Measurements from ENCODE around the gene MAST3.

Gene MAST3

GRCh38 chr19:18167975-18168645, 70.5 kb downstream of the MAST3 start:
- H3K27ac ChIP-seq (ENCODE audit: low read length), result no peak overlapping the region
- no peak overlapping the region for H3K4me3 ChIP-seq (ENCODE audit: low read length)
- H3K27me3 ChIP-seq (ENCODE audit: control insufficient read depth, insufficient read depth, low read length), result no peaks in the 10 kb centered on the region
- no peaks in the 10 kb centered on the region for H3K4me1 ChIP-seq (ENCODE audit: control insufficient read depth, low read depth, low read length)
- H3K9me3 ChIP-seq (ENCODE audit: control insufficient read depth, low read depth, low read length), result no peaks in the 10 kb centered on the region
- no peak overlapping the region for H3K9ac ChIP-seq (ENCODE audit: low read length)
- peaks cover 22% of the 10 kb centered on the region for H3K36me3 ChIP-seq (ENCODE audit: control insufficient read depth, low read depth, low read length)

- Histone ChIP-seq H3K4me3 (ENCODE audit: low read length) (no peak overlapping the region), H3K27ac (ENCODE audit: low read length) (no peak overlapping the region), H3K9me3 (ENCODE audit: control insufficient read depth, low read depth, low read length) (no peaks in the 10 kb centered on the region), H3K4me1 (ENCODE audit: control insufficient read depth, low read depth, low read length) (no peaks in the 10 kb centered on the region), H3K9ac (ENCODE audit: low read length) (no peak overlapping the region), H3K36me3 (ENCODE audit: control insufficient read depth, low read depth, low read length) (peaks cover 16% of the 10 kb centered on the region), H3K27me3 (ENCODE audit: control insufficient read depth, insufficient read depth, low read length) (peaks cover 3% of the 10 kb centered on the region)
Observed at GRCh38 chr19:18168673-18169381, 71.2 kb downstream of the MAST3 start.

- Histone ChIP-seq H3K4me3 (ENCODE audit: low read length) (no peak overlapping the region), H3K4me1 (ENCODE audit: control insufficient read depth, low read depth, low read length) (no peaks in the 10 kb centered on the region), H3K36me3 (ENCODE audit: control insufficient read depth, low read depth, low read length) (peaks cover 13% of the 10 kb centered on the region), H3K9me3 (ENCODE audit: control insufficient read depth, low read depth, low read length) (no peaks in the 10 kb centered on the region), H3K27me3 (ENCODE audit: control insufficient read depth, insufficient read depth, low read length) (peaks cover 20% of the 10 kb centered on the region), H3K27ac (ENCODE audit: low read length) (no peak overlapping the region), H3K9ac (ENCODE audit: low read length) (no peak overlapping the region)
Observed at GRCh38 chr19:18170714-18171255, 73.2 kb downstream of the MAST3 start.

GRCh38 chr19:18171605-18172327, 74.2 kb downstream of the MAST3 start:
- no peak overlapping the region for H3K4me3 ChIP-seq (ENCODE audit: low read length)
- no peak overlapping the region for H3K27ac ChIP-seq (ENCODE audit: low read length)
- peaks cover 9% of the 10 kb centered on the region for H3K36me3 ChIP-seq (ENCODE audit: control insufficient read depth, low read depth, low read length)
- no peaks in the 10 kb centered on the region for H3K4me1 ChIP-seq (ENCODE audit: control insufficient read depth, low read depth, low read length)
- peaks cover 20% of the 10 kb centered on the region for H3K27me3 ChIP-seq (ENCODE audit: control insufficient read depth, insufficient read depth, low read length)
- H3K9me3 ChIP-seq (ENCODE audit: control insufficient read depth, low read depth, low read length), result no peaks in the 10 kb centered on the region
- H3K9ac ChIP-seq (ENCODE audit: low read length), result no peak overlapping the region

GRCh38 chr19:18172331-18173053, 74.9 kb downstream of the MAST3 start:
- no peak overlapping the region for H3K4me3 ChIP-seq (ENCODE audit: low read length)

GRCh38 chr19:18173054-18173571, 75.5 kb downstream of the MAST3 start:
- peaks cover 20% of the 10 kb centered on the region for H3K27me3 ChIP-seq (ENCODE audit: control insufficient read depth, insufficient read depth, low read length)
- H3K4me1 ChIP-seq (ENCODE audit: control insufficient read depth, low read depth, low read length), result no peaks in the 10 kb centered on the region
- H3K4me3 ChIP-seq (ENCODE audit: low read length), result peak overlapping the region; percentile 66
- H3K9ac ChIP-seq (ENCODE audit: low read length), result peak overlapping the region; percentile 12
- H3K9me3 ChIP-seq (ENCODE audit: control insufficient read depth, low read depth, low read length), result no peaks in the 10 kb centered on the region
- no peaks in the 10 kb centered on the region for H3K36me3 ChIP-seq (ENCODE audit: control insufficient read depth, low read depth, low read length)
- no peak overlapping the region for H3K27ac ChIP-seq (ENCODE audit: low read length)

More at GRCh38 chr19:18172331-18173053, 74.9 kb downstream of the MAST3 start:
- Histone ChIP-seq H3K9me3 (ENCODE audit: control insufficient read depth, low read depth, low read length) (no peaks in the 10 kb centered on the region), H3K4me1 (ENCODE audit: control insufficient read depth, low read depth, low read length) (no peaks in the 10 kb centered on the region), H3K27ac (ENCODE audit: low read length) (no peak overlapping the region), H3K9ac (ENCODE audit: low read length) (no peak overlapping the region), H3K36me3 (ENCODE audit: control insufficient read depth, low read depth, low read length) (peaks cover 2% of the 10 kb centered on the region), H3K27me3 (ENCODE audit: control insufficient read depth, insufficient read depth, low read length) (peaks cover 20% of the 10 kb centered on the region)

GRCh38 chr19:18173572-18174288, 76.2 kb downstream of the MAST3 start, which contains the start of gene IFI30:
IFI30 (plus strand) TSS chr19:18173813; CDS start chr19:18173842, 29 bp downstream.
- Histone ChIP-seq H3K36me3 (ENCODE audit: control insufficient read depth, low read depth, low read length) (no peaks in the 10 kb centered on the region), H3K9me3 (ENCODE audit: control insufficient read depth, low read depth, low read length) (no peaks in the 10 kb centered on the region), H3K4me1 (ENCODE audit: control insufficient read depth, low read depth, low read length) (no peaks in the 10 kb centered on the region), H3K27ac (ENCODE audit: low read length) (no peak within 1 kb of the TSS), H3K9ac (ENCODE audit: low read length) (peak within 1 kb of the TSS; percentile 12), H3K4me3 (ENCODE audit: low read length) (peak within 1 kb of the TSS; percentile 66), H3K27me3 (ENCODE audit: control insufficient read depth, insufficient read depth, low read length) (peaks cover 20% of the 10 kb centered on the region)

- no peaks in the 10 kb centered on the region for H3K9me3 ChIP-seq (ENCODE audit: control insufficient read depth, low read depth, low read length)
- H3K27ac ChIP-seq (ENCODE audit: low read length), result no peak overlapping the region
- H3K9ac ChIP-seq (ENCODE audit: low read length), result no peak overlapping the region
- H3K4me3 ChIP-seq (ENCODE audit: low read length), result peak overlapping the region; percentile 66
- no peaks in the 10 kb centered on the region for H3K4me1 ChIP-seq (ENCODE audit: control insufficient read depth, low read depth, low read length)
- H3K27me3 ChIP-seq (ENCODE audit: control insufficient read depth, insufficient read depth, low read length), result peaks cover 20% of the 10 kb centered on the region
- H3K36me3 ChIP-seq (ENCODE audit: control insufficient read depth, low read depth, low read length), result no peaks in the 10 kb centered on the region
Observed at GRCh38 chr19:18174983-18175382, 77.4 kb downstream of the MAST3 start.

GRCh38 chr19:18176367-18177310, 79.1 kb downstream of the MAST3 start:
- Histone ChIP-seq H3K4me3 (ENCODE audit: low read length) (no peak overlapping the region), H3K27me3 (ENCODE audit: control insufficient read depth, insufficient read depth, low read length) (peaks cover 20% of the 10 kb centered on the region), H3K27ac (ENCODE audit: low read length) (no peak overlapping the region), H3K9me3 (ENCODE audit: control insufficient read depth, low read depth, low read length) (no peaks in the 10 kb centered on the region), H3K36me3 (ENCODE audit: control insufficient read depth, low read depth, low read length) (no peaks in the 10 kb centered on the region), H3K4me1 (ENCODE audit: control insufficient read depth, low read depth, low read length) (no peaks in the 10 kb centered on the region), H3K9ac (ENCODE audit: low read length) (no peak overlapping the region)

- peaks cover 6% of the 10 kb centered on the region for H3K27me3 ChIP-seq (ENCODE audit: control insufficient read depth, insufficient read depth, low read length)
- H3K36me3 ChIP-seq (ENCODE audit: control insufficient read depth, low read depth, low read length), result no peaks in the 10 kb centered on the region
- no peak overlapping the region for H3K9ac ChIP-seq (ENCODE audit: low read length)
- no peak overlapping the region for H3K4me3 ChIP-seq (ENCODE audit: low read length)
- no peak overlapping the region for H3K27ac ChIP-seq (ENCODE audit: low read length)
- no peaks in the 10 kb centered on the region for H3K4me1 ChIP-seq (ENCODE audit: control insufficient read depth, low read depth, low read length)
- H3K9me3 ChIP-seq (ENCODE audit: control insufficient read depth, low read depth, low read length), result no peaks in the 10 kb centered on the region
Observed at GRCh38 chr19:18179957-18180356, 82.4 kb downstream of the MAST3 start.

All from iPS-18a (cell line).